Lower leg skin (tissue), 4 donors: ENCODE results near the gene KRT27. TPM values are rescaled to one million over a fixed set of nuclear protein-coding genes. Genes with fewer than 3 reads are reported as not detected.
"Not testable (repeated sequence)": the region's sequence is repeated elsewhere in the genome, so short reads cannot be mapped to it uniquely, and the experiment has no call there.

ENCODE experiments used
- DNase-seq, 2 donors: peaks; one replicate each; pipeline ENCODE4 v3.0.0-alpha.2; 2019; ENCODE audit warnings: low spot score in 2 of 2
- H3K4me3 ChIP-seq: fragments of 200-600 bp; sonication (generic); 2 replicates; pipeline ENCODE4 v1.5.1; 2017; ENCODE audit warnings: mild to moderate bottlenecking, low read depth; ENCODE audit not compliant: poor library complexity, severe bottlenecking
- CTCF ChIP-seq, 3 donors: fragments of 450-650 bp; IDR thresholded peaks; one replicate each; pipeline ENCODE4 v1.5.1; 2016; ENCODE audit warnings: antibody characterized with exemption in 3 of 3, mild to moderate bottlenecking in 3 of 3, moderate library complexity in 2 of 3
- POLR2A ChIP-seq, 2 donors: fragments of 450-650 bp; IDR thresholded peaks; one replicate each; pipeline ENCODE4 v1.6.1; 2016 to 2017; ENCODE audit warnings: antibody characterized with exemption in 2 of 2, mild to moderate bottlenecking in 1 of 2, moderate library complexity in 1 of 2
- WGBS, 2 donors: methylation state at CpG; one replicate each; pipeline ENCODE4 v1.1.5; 2018; 5-methylcytosine and 5-hydroxymethylcytosine counted together
- intact Hi-C: fragments of 100-400 bp; cut with DNase I; formaldehyde crosslinking; loops from one replicate; pipeline ENCODE4 v1.15.0; 2023; ENCODE audit warnings: low total_unique reads
- total RNA-seq, 4 donors: library from RNA; depleted of rRNA; stranded (reverse); fragments of >200 nt; gene quantifications; one replicate each; pipeline ENCODE4 v1.1.0, GENCODE V29; 2016

Gene KRT27
- total RNA-seq, 4 donors from 2014 or later, result 0.52 to 69.8 (median 1.3) TPM; not detected in 1

GRCh38 chr17:40818733-40819527 is 36.6 kb upstream of the KRT27 start:
- peak overlapping the region; percentile 62 for H3K4me3 ChIP-seq
- 1 to 2% methylated on average over 53 to 73 of the region's 73 CpGs for WGBS, 2 donors

GRCh38 chr17:40818343-40818732 is 36.0 kb upstream of the KRT27 start:
- intact Hi-C loops, result no loop called here
- no peak for TF ChIP-seq POLR2A (IDR thresholded peaks at IDR 0.05)
- TF ChIP-seq CTCF (IDR thresholded peaks at IDR 0.05), result no peak
- 10 to 15% methylated on average over 7 of the region's 7 CpGs for WGBS, 2 donors
- peak overlapping the region; percentile 62 for H3K4me3 ChIP-seq
- no peak for DNase-seq

More at GRCh38 chr17:40818733-40819527, 36.6 kb upstream of the KRT27 start:
- no peak for TF ChIP-seq POLR2A (IDR thresholded peaks at IDR 0.05)
- TF ChIP-seq CTCF (IDR thresholded peaks at IDR 0.05), result no peak
- peak; percentile 65 to 95 for DNase-seq
- intact Hi-C loops, result no loop called here

- 85 to 91% methylated on average over 4 of the region's 4 CpGs for WGBS, 2 donors
- TF ChIP-seq POLR2A (IDR thresholded peaks at IDR 0.05) (no peak), CTCF (IDR thresholded peaks at IDR 0.05) (no peak)
- no peak overlapping the region for H3K4me3 ChIP-seq
- no peak for DNase-seq
- intact Hi-C loops, result no loop called here
These were observed 34.8 kb upstream of the KRT27 start for GRCh38 chr17:40817103-40817682.

- intact Hi-C loops, result no loop called here
- 77 to 80% methylated on average over 3 of the region's 3 CpGs for WGBS, 2 donors
- DNase-seq, result no peak
- TF ChIP-seq CTCF (IDR thresholded peaks at IDR 0.05), result no peak
- TF ChIP-seq POLR2A (IDR thresholded peaks at IDR 0.05), result no peak
- no peak overlapping the region for H3K4me3 ChIP-seq
These were observed 34.2 kb upstream of the KRT27 start for GRCh38 chr17:40816569-40816968.

GRCh38 chr17:40815381-40815780 is 33.0 kb upstream of the KRT27 start:
- TF ChIP-seq POLR2A (IDR thresholded peaks at IDR 0.05) (no peak), CTCF (IDR thresholded peaks at IDR 0.05) (no peak)
- WGBS, 2 donors, result 92 to 94% methylated on average over 1 of the region's 1 CpG
- intact Hi-C loops, result no loop called here

GRCh38 chr17:40814657-40815056 is 32.3 kb upstream of the KRT27 start:
- 72 to 93% methylated on average over 3 of the region's 3 CpGs for WGBS, 2 donors
- H3K4me3 ChIP-seq, DNase-seq, intact Hi-C loops: not testable (repeated sequence)

More at GRCh38 chr17:40815381-40815780, 33.0 kb upstream of the KRT27 start:
- no peak for DNase-seq
- no peak overlapping the region for H3K4me3 ChIP-seq
